Measurements from ENCODE around the gene UTP11. TPM values are rescaled to one million over a fixed set of nuclear protein-coding genes. Genes with fewer than 3 reads are reported as not detected.
A peak's percentile ranks its signal among the peaks of the same experiment; 100 is the strongest.

UTP11 gene
- total RNA-seq, 4 donors from 2014 or later = 36.1 to 43.9 (median 39.4) TPM

DNA sequence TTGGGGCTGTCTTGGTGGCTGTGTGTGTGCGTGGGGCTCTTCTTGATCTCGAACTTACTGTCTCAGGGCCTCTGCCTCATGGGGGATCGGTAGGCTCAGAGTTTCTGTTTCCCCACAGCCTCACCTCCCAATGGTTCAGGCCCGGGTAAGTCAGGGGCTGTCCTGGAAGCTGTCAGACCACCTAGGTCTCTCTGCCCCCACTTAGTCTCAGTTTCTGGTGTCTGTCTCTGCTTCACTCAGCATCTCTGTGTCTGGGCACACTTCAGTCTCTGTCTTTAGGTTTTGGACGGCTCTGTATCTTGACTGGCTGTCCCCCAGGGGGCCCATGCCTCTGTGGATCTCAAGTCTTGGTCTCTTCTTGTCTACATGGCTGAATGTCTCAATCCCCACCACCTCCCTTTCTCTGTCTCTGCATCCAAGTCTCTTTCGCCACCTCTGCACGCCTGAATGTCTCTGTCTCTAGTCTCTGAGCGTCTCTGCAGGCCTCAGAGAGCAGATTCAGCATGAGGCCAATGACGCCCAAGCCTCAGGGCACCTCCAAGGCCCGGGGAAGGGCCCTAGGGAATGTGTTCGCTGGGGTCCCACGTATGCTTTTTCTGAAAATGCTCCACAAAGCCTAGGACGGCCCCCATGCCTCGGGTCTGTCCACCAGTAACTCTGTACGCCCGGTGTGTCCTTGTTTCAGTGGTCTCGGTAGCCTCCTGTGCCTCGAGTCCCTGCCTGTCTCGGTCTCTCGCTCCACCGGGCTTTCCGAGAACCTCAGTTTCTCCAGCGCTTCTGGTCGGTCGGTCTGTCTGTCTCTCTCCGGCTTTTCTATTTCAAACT, 8.0 kb upstream of the UTP11 start:
- Histone ChIP-seq H3K27me3 (no peaks in the 10 kb centered on the region), H3K4me1 (peaks cover 11 to 34% of the 10 kb centered on the region in 2 donors), H3K27ac (peak overlapping the region in 2 of 3 donors; percentile 60 to 70), H3K9me3 (no peaks in the 10 kb centered on the region), H3K4me3 (replicated peaks in 1 of 3) (peak overlapping the region in 2 of 3 donors; percentile 25 to 78), H3K36me3 (no peaks in the 10 kb centered on the region)
- TF ChIP-seq, protein P1, sequence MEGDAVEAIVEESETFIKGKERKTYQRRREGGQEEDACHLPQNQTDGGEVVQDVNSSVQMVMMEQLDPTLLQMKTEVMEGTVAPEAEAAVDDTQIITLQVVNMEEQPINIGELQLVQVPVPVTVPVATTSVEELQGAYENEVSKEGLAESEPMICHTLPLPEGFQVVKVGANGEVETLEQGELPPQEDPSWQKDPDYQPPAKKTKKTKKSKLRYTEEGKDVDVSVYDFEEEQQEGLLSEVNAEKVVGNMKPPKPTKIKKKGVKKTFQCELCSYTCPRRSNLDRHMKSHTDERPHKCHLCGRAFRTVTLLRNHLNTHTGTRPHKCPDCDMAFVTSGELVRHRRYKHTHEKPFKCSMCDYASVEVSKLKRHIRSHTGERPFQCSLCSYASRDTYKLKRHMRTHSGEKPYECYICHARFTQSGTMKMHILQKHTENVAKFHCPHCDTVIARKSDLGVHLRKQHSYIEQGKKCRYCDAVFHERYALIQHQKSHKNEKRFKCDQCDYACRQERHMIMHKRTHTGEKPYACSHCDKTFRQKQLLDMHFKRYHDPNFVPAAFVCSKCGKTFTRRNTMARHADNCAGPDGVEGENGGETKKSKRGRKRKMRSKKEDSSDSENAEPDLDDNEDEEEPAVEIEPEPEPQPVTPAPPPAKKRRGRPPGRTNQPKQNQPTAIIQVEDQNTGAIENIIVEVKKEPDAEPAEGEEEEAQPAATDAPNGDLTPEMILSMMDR (IDR thresholded peaks at IDR 0.05) = no peak
- TF ChIP-seq POLR2A (IDR thresholded peaks at IDR 0.05) = no peak
- 20 to 24% methylated on average over 26 of the region's 26 CpGs for WGBS, 2 donors
- intact Hi-C loops (cut with DNase I) = loop anchor here (10.0 kb wide), 1 partner anchor 70 kb away; no protein-coding TSS in a partner anchor
- DNase-seq = no peak

DNA sequence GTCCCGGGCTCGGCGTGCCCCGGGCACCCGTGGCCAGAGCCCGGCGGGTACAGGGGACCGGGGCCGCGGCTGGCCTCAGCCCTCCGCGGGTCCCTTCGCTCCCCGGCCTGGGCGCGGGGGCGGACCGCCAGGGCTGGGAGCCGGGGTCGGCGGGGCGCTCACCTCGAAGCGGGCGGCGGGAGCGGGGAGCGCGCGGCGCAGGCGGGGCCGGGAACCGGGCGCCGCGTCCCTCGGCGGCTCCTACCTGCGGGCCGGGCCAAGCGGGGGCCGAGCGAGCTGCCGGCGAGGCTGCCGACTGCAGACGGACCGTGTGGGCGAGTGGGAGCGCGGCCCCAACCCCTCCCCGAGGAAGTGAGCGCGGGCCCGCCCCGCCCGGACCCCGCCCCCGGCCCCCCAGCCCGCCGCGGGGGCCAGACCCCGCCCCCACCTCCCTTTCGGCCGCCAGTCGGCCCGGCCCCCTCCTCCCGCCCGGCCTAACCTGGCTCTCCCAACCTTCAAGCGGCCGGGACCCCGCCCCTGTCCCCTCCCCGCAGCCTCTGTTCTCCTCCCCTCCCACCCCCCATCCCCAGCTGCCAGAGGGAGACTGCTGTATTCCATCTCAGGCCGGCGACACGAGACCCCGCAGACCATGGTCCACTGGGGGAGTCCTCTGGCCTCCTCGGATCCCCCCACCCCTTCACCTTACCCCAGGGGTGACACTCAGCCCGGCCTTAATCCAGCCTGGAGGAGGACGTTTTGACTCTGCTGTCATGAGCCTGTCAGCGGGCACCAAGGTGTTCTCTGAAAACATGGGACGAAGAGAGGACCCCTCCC, 7.1 kb upstream of the UTP11 start, which contains the start of gene FHL3:
Gene FHL3 (minus strand): TSS at position 320 of the 813 bp plus-strand sequence. CDS start 6,102 bp downstream, outside the sequence.
- TF ChIP-seq, protein P1 (IDR thresholded peaks at IDR 0.05) = no peak
- peak in 1 of 2 donors; percentile 45 for TF ChIP-seq POLR2A (IDR thresholded peaks at IDR 0.05)
- Histone ChIP-seq H3K4me3 (replicated peaks in 1 of 3) (peak within 1 kb of the TSS in 2 of 3 donors; percentile 25 to 78), H3K9me3 (no peaks in the 10 kb centered on the region), H3K36me3 (no peaks in the 10 kb centered on the region), H3K27me3 (no peaks in the 10 kb centered on the region), H3K27ac (peak within 1 kb of the TSS in 2 of 3 donors; percentile 60 to 70), H3K4me1 (peaks cover 11 to 27% of the 10 kb centered on the region in 2 donors)
- 67% methylated on average over 1 of the region's 83 CpGs; no CpG with 5 or more reads in 1 of the 2 donors for WGBS, 2 donors
- intact Hi-C loops (cut with DNase I) = loop anchor here (10.0 kb wide), 1 partner anchor 71 kb away; no protein-coding TSS in a partner anchor
- peak; percentile 63 to 71 for DNase-seq

DNA sequence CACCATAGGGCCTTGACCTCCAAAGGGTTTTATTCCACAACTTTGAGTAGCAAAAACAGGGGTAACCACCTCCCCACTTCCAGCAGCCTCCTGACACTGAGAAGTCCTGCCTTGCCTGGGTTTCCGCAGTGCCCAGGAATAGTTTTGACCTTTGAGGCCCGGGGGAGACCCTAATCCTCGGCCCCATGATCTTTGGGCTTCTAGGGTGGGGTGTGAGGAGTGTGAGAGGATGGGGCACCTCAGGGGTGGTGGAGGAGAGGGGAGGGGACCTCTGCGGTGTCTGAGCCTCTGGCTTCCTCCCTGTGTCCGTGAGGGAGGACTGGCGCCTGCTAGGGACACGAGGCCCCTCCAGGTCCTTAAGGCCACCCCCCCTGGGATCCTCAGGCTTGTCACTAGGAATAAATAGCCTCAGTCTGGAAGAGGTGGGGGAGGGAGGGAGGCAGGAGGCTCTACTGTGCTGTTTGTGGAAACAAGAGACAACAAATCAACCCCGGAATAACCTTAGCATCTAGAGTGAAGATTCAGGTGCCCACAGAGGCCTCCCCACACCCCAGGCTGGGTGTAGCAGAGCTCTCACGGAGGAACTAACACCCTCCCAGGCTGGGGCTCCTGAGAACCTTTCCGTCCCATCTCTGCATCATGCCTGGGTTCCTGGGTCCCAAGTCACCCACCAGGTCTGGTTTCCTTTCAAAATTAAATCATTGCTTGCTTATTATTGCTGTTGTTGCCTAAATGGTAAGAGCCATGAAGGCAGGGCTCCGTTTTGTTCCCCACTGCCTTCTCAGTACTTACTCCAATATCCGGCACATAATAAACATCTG, 6.3 kb upstream of the UTP11 start:
- no peak for DNase-seq
- Histone ChIP-seq H3K27ac (peak overlapping the region in 2 of 3 donors; percentile 17 to 28), H3K4me3 (replicated peaks in 1 of 3) (peak overlapping the region in 1 of 3 donors; percentile 78), H3K36me3 (no peaks in the 10 kb centered on the region), H3K4me1 (peaks cover 11 to 19% of the 10 kb centered on the region in 2 donors), H3K9me3 (no peaks in the 10 kb centered on the region), H3K27me3 (no peaks in the 10 kb centered on the region)
- WGBS, 2 donors = 73 to 75% methylated on average over 12 of the region's 12 CpGs
- intact Hi-C loops (cut with DNase I) = loop anchor here (10.0 kb wide), 1 partner anchor 71 kb away; no protein-coding TSS in a partner anchor
- no peak for TF ChIP-seq POLR2A (IDR thresholded peaks at IDR 0.05)
- TF ChIP-seq, protein P1 (IDR thresholded peaks at IDR 0.05) = no peak

DNA sequence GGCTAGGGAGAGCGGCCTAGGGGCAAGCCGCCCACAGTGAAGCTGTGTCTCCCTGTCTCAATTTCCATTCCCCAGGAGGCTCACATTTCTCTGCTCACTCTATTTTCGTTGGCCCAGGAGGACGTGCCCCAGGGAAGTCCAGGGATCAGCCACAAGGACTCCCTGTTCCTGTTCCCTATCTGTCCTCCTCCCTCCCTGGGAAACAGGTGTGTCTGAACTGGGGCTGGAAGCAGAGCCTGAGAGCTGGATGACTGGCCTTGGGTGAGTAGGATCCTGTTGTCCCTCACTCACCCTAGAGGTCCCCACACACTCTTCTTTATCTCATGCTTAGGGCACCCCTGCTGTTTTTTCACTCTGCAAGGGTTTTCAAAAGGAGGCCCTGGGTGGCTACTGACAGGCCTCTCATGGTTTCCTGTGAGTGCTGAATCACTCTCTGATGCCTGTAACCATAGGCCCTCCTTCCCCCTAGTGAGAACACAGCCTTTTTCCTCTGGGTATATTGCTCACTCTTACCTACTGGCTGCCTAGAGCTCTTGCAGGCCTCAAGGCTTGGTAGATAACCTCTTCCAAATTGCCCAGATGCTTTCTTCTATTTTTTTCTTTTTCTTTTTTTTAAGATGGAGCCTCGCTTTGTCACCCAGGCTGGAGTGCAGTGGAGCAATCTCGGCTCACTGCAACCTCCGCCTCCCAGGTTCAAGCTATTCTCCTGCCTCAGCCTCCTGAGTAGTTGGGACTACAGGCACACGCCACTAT, 3.3 kb upstream of the UTP11 start:
- H3K27ac ChIP-seq = no peak overlapping the region

More for the DNA sequence above, 3.3 kb upstream of the UTP11 start:
- Histone ChIP-seq H3K36me3 (no peaks in the 10 kb centered on the region), H3K4me1 (peaks cover 6 to 17% of the 10 kb centered on the region in 2 donors), H3K4me3 (replicated peaks in 1 of 3) (no peak overlapping the region), H3K27me3 (no peaks in the 10 kb centered on the region), H3K9me3 (no peaks in the 10 kb centered on the region)
- WGBS, 2 donors = 75 to 80% methylated on average over 8 of the region's 8 CpGs
- DNase-seq = no peak
- intact Hi-C loops (cut with DNase I) = loop anchor here (10.0 kb wide), 1 partner anchor 74 kb away; no protein-coding TSS in a partner anchor
- TF ChIP-seq, protein P1 (IDR thresholded peaks at IDR 0.05) = no peak
- no peak for TF ChIP-seq POLR2A (IDR thresholded peaks at IDR 0.05)

All from thyroid gland (tissue), 4 donors.